Measurements from ENCODE around the gene GTF2E1.

DNA sequence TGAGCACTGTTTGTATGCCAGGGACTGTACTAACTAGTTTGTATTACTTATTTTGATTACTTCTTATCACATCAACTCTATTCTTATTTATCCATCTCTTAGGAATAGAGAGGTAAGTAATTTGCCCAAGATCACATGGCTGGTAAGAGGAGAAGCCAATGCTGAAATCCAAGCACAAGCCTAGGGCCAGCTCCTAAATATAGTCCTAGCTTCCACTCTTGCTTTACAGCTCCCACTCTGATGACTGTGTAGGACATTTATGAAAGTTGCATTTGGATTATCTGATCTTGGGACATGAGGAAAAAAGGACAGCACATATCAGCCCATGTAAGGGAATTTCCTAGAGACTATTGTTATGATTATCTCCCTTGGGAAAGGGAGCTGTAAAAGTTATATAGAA is 58.1 kb downstream of the GTF2E1 start:
- TF ChIP-seq SMC3 (IDR thresholded peaks at IDR 0.05) (no peak), NFE2L2 (conservative IDR thresholded peaks at IDR 0.05; ENCODE audit: low read length) (no peak), SREBF2 (IDR thresholded peaks at IDR 0.05) (no peak), POLR2A (IDR thresholded peaks at IDR 0.05; ENCODE audit: low read length) (no peak), CEBPB (IDR thresholded peaks at IDR 0.05) (no peak), KDM1A (IDR thresholded peaks at IDR 0.05; ENCODE audit: low read depth) (no peak)
- TF ChIP-seq, protein P1, sequence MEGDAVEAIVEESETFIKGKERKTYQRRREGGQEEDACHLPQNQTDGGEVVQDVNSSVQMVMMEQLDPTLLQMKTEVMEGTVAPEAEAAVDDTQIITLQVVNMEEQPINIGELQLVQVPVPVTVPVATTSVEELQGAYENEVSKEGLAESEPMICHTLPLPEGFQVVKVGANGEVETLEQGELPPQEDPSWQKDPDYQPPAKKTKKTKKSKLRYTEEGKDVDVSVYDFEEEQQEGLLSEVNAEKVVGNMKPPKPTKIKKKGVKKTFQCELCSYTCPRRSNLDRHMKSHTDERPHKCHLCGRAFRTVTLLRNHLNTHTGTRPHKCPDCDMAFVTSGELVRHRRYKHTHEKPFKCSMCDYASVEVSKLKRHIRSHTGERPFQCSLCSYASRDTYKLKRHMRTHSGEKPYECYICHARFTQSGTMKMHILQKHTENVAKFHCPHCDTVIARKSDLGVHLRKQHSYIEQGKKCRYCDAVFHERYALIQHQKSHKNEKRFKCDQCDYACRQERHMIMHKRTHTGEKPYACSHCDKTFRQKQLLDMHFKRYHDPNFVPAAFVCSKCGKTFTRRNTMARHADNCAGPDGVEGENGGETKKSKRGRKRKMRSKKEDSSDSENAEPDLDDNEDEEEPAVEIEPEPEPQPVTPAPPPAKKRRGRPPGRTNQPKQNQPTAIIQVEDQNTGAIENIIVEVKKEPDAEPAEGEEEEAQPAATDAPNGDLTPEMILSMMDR (IDR thresholded peaks at IDR 0.05) = no peak
- TF ChIP-seq, protein P2, sequence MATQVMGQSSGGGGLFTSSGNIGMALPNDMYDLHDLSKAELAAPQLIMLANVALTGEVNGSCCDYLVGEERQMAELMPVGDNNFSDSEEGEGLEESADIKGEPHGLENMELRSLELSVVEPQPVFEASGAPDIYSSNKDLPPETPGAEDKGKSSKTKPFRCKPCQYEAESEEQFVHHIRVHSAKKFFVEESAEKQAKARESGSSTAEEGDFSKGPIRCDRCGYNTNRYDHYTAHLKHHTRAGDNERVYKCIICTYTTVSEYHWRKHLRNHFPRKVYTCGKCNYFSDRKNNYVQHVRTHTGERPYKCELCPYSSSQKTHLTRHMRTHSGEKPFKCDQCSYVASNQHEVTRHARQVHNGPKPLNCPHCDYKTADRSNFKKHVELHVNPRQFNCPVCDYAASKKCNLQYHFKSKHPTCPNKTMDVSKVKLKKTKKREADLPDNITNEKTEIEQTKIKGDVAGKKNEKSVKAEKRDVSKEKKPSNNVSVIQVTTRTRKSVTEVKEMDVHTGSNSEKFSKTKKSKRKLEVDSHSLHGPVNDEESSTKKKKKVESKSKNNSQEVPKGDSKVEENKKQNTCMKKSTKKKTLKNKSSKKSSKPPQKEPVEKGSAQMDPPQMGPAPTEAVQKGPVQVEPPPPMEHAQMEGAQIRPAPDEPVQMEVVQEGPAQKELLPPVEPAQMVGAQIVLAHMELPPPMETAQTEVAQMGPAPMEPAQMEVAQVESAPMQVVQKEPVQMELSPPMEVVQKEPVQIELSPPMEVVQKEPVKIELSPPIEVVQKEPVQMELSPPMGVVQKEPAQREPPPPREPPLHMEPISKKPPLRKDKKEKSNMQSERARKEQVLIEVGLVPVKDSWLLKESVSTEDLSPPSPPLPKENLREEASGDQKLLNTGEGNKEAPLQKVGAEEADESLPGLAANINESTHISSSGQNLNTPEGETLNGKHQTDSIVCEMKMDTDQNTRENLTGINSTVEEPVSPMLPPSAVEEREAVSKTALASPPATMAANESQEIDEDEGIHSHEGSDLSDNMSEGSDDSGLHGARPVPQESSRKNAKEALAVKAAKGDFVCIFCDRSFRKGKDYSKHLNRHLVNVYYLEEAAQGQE (IDR thresholded peaks at IDR 0.05) = no peak
- TF ChIP-seq, protein P3, sequence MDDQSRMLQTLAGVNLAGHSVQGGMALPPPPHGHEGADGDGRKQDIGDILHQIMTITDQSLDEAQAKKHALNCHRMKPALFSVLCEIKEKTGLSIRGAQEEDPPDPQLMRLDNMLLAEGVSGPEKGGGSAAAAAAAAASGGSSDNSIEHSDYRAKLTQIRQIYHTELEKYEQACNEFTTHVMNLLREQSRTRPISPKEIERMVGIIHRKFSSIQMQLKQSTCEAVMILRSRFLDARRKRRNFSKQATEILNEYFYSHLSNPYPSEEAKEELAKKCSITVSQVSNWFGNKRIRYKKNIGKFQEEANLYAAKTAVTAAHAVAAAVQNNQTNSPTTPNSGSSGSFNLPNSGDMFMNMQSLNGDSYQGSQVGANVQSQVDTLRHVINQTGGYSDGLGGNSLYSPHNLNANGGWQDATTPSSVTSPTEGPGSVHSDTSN (IDR thresholded peaks at IDR 0.05) = no peak
- TF ChIP-seq, protein P4, sequence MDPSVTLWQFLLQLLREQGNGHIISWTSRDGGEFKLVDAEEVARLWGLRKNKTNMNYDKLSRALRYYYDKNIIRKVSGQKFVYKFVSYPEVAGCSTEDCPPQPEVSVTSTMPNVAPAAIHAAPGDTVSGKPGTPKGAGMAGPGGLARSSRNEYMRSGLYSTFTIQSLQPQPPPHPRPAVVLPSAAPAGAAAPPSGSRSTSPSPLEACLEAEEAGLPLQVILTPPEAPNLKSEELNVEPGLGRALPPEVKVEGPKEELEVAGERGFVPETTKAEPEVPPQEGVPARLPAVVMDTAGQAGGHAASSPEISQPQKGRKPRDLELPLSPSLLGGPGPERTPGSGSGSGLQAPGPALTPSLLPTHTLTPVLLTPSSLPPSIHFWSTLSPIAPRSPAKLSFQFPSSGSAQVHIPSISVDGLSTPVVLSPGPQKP (IDR thresholded peaks at IDR 0.05; ENCODE audit: low read depth, low read length) = no peak

Measured in A549 (cell line).